ENCODE results near the gene SMIM15. TPM values are rescaled to one million over a fixed set of nuclear protein-coding genes. Genes with fewer than 3 reads are reported as not detected.
A peak's percentile ranks its signal among the peaks of the same experiment; 100 is the strongest.

The SMIM15 gene
- total RNA-seq, 1 donor, result 22.6 TPM

- DNase-seq (ENCODE audit: low read depth in 2 of 3, low spot score in 2 of 3), result no peak
These were observed 732 bp upstream of the SMIM15 start for GRCh38 chr5:61162832-61163567.

- DNase-seq (ENCODE audit: low read depth in 2 of 3, low spot score in 2 of 3), result peak in 1 of 3 donors; percentile 23
These were observed 1.8 kb downstream of the SMIM15 start for GRCh38 chr5:61160497-61160896.

GRCh38 chr5:61159836-61160235 is 2.4 kb downstream of the SMIM15 start:
- DNase-seq (ENCODE audit: low read depth in 2 of 3, low spot score in 2 of 3), result no peak

GRCh38 chr5:61159070-61159469 is 3.2 kb downstream of the SMIM15 start:
- no peak for DNase-seq (ENCODE audit: low read depth in 2 of 3, low spot score in 2 of 3)

- no peak for DNase-seq (ENCODE audit: low read depth in 2 of 3, low spot score in 2 of 3)
These were observed 10.4 kb downstream of the SMIM15 start for GRCh38 chr5:61151893-61152292.

- DNase-seq (ENCODE audit: low read depth in 2 of 3, low spot score in 2 of 3), result no peak
These were observed 13.8 kb downstream of the SMIM15 start for GRCh38 chr5:61148515-61148914.

GRCh38 chr5:61142811-61143210 is 19.5 kb downstream of the SMIM15 start:
- DNase-seq (ENCODE audit: low read depth in 2 of 3, low spot score in 2 of 3), result no peak

- DNase-seq (ENCODE audit: low read depth in 2 of 3, low spot score in 2 of 3), result no peak
These were observed 19.9 kb downstream of the SMIM15 start for GRCh38 chr5:61142391-61142790.

- DNase-seq (ENCODE audit: low read depth in 2 of 3, low spot score in 2 of 3), result no peak
These were observed 20.5 kb downstream of the SMIM15 start for GRCh38 chr5:61141801-61142200.

- DNase-seq (ENCODE audit: low read depth in 2 of 3, low spot score in 2 of 3), result no peak
These were observed 22.3 kb downstream of the SMIM15 start for GRCh38 chr5:61139931-61140330.

- DNase-seq (ENCODE audit: low read depth in 2 of 3, low spot score in 2 of 3), result peak in 2 of 3 donors; percentile 7 to 28
These were observed 23.0 kb downstream of the SMIM15 start for GRCh38 chr5:61139094-61139873.

- DNase-seq (ENCODE audit: low read depth in 2 of 3, low spot score in 2 of 3), result no peak
These were observed 24.4 kb downstream of the SMIM15 start for GRCh38 chr5:61137835-61138234.

- DNase-seq (ENCODE audit: low read depth in 2 of 3, low spot score in 2 of 3), result no peak
These were observed 29.7 kb downstream of the SMIM15 start for GRCh38 chr5:61132559-61132958.

GRCh38 chr5:61130289-61130688 is 32.0 kb downstream of the SMIM15 start:
- no peak for DNase-seq (ENCODE audit: low read depth in 2 of 3, low spot score in 2 of 3)

- no peak for DNase-seq (ENCODE audit: low read depth in 2 of 3, low spot score in 2 of 3)
These were observed 39.1 kb downstream of the SMIM15 start for GRCh38 chr5:61123145-61123544.

GRCh38 chr5:61120534-61120933 is 41.7 kb downstream of the SMIM15 start:
- DNase-seq (ENCODE audit: low read depth in 2 of 3, low spot score in 2 of 3), result no peak

- DNase-seq (ENCODE audit: low read depth in 2 of 3, low spot score in 2 of 3), result no peak
These were observed 43.2 kb downstream of the SMIM15 start for GRCh38 chr5:61119066-61119465.

- DNase-seq (ENCODE audit: low read depth in 2 of 3, low spot score in 2 of 3), result no peak
These were observed 46.3 kb downstream of the SMIM15 start for GRCh38 chr5:61115968-61116367.

- no peak for DNase-seq (ENCODE audit: low read depth in 2 of 3, low spot score in 2 of 3)
These were observed 47.8 kb downstream of the SMIM15 start for GRCh38 chr5:61114441-61114840.
